Measurements from ENCODE around the gene SEPTIN11.
"Not testable (repeated sequence)": the region's sequence is repeated elsewhere in the genome, so short reads cannot be mapped to it uniquely, and the experiment has no call there.

Gene SEPTIN11

DNA sequence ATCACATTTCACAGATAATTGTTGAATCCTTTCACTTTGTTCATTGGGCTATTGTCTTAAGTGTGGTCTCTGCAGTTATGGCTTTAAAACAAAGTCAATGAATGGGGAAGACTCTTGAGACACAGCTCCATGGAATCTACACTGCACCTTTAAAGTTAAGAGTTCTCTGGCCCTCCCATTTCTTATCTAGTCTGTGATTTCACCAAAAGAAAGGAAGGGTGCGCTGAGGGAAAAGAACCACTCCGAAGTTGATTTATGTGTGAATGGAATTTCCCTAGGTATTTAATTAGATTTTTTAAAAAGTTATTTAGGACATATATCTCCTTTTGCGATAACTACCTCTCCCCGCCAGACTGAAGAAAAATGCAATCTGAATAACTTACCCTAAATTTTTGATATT is 2.5 kb downstream of the SEPTIN11 start:
- no peak for DNase-seq (ENCODE audit: low read depth in 2 of 2)

DNA sequence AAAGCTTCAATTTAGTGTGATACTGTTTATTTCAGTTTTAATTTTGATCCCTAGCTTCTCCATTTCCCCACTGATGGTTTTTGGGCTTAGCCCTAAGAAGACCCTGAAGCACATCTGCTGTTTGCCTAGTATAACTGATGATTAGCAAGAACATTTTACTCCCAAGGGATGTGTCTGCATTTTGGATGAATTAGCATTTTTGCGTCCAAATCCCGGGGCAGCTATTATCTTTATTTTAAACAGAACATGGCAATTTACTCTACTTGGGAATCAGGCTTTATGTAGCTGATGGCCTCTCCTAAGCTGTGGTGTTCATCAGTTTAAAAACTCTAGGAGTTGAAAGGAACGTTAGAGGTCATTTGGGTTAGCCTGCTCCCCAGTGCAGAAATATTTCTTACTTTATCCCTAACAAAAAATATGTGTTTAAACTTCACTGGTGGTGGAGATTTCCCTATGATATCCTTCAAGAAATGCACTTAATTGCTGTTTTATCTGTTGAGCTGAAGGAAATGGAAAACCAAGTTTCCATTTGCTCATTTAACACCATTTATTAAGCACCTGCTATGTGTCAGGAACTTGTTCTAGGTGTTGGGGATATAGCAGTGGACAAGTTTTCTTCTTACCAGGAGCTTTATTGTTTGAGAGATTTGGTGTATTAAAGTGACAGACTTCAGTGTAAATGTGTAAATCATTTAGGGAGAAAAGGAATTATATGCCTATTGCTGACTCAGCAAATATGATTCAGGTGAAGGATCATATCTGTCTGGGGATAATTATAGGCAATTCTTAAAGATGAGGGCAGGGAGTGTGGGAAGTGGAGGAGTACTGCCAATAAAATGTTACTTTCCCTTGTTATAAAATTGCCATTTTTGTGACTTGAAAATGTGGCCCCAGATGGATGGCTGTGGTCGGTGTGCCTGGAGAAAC is 3.4 kb downstream of the SEPTIN11 start:
- no peak for DNase-seq (ENCODE audit: low read depth in 2 of 2)

DNA sequence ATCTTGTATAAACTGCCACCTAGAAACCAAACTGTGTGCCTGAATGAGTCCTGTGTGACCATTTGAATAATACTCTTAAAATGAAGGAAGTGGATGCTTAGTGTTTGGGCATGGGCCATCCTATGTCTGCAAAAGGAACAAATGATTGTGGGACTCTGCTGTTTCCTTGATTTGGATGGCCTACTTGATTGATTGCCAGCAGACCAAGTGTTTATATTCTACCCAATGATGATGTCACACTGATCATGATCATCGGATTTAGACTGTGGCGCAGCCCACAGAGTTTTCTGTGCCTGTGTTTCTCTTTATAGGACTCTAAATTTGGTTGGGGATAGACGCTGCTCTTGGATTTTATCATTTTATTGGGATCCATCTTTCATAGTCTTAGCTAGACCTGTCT is 4.4 kb downstream of the SEPTIN11 start:
- no peak for DNase-seq (ENCODE audit: low read depth in 2 of 2)

DNA sequence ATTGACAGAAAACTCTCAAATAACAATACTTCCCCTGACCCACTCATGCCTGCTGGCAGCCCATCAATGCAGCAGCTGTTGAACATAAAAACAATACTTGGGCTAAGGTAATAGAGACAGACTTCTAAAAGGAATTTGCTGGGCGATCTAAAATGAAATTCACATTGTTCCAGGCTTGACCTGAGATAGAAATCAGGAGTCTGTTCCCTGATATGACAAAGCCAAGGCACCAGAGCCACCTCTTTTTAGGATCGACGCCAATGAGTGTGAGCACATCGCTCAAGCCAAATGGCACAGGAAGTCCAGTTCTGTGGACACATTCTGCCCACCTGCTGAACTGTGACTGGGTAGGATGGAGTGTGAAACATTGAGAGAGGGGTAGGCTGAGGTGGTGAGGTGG is 4.9 kb downstream of the SEPTIN11 start:
- DNase-seq (ENCODE audit: low read depth in 2 of 2): no peak

DNA sequence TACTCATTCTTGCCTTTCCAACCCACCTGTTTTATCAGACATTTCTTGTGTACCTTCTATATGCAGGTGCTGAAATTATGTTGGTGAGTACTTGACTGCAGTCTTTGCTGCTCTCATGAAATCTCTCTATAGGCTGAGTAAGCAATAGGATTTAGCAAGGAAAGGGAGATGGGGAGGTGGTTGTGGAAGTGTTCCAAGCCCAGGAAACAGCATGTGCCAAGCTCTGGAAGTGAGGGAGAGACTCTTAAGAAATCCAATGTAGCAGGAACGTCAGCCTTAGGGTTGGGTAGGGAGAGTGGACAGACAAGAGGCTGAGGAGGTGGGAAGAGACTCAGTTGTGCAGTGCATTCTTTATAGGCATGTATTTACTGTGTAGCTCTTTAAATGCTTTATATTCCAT is 5.6 kb downstream of the SEPTIN11 start:
- DNase-seq (ENCODE audit: low read depth in 2 of 2): no peak

DNA sequence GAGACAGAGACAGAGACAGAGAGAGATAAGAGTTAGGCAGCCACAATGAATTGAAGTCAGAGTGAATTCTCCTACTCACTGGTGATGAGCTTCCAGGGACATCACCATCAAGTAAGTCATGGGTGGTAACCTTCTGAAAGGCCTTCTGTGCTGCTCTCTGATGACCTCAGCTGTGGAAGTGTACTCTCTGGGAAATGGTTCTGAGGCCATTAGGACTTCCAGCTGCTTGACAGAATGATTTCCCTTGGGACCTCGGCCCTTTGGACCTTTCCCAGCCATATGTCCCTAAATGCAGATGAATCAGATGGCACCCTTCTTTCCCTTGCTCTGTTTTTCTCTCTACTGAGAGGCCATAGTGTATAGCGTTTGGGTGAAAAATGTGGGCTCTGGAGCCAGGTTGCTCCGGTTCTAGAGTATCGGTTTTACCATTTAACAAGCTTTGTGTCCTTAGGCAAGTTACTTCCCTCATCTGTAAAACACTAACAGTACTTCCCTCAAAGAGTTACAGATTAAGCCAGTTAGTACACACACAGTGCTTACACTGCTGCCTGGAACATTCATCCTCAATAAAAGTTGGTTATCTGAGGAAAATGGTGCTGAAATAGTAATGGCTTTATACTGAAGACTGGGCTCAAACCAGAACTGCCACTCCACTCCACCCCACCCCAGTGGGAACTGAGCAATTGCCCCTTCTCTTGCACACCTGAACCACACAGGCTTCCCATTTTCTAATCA is 7.6 kb downstream of the SEPTIN11 start:
- DNase-seq (ENCODE audit: low read depth in 2 of 2): no peak

DNA sequence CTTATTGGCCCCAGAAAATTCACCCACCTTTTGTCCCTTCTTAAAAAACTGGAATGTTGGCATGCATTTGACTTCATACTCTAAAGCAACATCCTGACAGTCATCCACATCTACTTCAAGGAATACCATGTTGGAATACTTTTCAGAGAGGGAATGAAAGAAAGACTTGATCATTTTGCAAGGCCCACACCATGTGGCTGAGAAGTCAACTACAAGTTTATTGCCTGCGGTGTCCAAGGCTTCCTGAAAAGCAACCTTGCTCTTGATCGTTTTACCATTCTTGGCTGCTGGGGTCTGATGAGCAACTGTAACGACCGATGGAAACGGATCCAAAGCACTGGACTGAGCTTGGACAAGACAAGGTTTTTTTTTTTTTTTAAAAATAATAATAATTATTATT is 9.3 kb downstream of the SEPTIN11 start:
- no peak for DNase-seq (ENCODE audit: low read depth in 2 of 2)

DNA sequence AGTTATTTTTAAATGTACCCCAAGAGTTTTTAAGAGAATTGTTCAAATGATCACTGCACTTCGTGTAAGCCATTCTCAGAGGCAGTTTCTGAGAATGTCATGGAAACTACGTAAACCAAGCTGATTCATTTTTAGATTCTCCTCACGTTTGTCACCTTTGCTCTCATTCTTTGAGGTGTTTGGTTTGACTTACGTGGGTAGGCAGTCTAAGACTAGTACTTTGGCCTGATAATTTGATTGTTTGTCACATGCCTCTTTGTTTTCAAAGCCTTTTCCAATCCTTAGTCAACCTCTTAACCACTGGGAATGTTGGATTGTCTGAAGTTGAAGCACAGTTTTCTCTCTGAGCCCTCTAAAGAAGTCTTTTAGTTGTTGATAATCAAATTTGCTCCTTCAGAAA is 10.5 kb downstream of the SEPTIN11 start:
- DNase-seq (ENCODE audit: low read depth in 2 of 2): no peak

DNA sequence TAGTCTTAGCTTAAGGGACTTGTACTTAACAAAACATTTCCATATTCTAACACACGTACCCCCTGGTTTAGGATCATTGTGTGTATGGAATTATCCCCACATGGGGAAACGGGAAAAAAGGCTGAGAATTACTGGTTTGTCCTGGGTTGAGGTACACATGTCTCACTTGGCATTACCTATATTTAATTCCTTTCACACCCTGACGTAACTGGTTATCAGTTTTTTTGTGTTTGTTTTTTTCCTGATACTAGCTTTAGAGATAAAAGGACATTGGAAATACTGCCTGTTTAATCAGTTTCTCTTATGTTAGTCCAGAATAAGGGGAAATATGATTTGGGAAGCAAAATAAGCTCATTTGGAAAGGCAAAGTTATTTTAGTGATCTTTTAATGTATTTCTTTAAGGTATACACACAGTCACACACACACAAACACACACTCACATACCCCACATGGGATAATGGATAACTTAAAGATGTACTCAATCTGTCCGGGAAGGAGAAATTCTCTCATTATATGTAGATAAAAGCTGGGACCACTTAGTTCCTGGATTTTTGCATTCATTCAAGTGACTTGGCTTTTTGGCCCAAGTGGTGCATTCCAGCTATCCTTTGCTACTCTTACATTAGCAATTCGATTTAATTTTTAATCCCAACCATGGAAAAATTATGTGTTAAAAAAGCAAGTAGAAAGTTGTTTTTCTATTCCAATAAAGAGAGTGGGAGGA is 13.0 kb downstream of the SEPTIN11 start:
- no peak for DNase-seq (ENCODE audit: low read depth in 2 of 2)

DNA sequence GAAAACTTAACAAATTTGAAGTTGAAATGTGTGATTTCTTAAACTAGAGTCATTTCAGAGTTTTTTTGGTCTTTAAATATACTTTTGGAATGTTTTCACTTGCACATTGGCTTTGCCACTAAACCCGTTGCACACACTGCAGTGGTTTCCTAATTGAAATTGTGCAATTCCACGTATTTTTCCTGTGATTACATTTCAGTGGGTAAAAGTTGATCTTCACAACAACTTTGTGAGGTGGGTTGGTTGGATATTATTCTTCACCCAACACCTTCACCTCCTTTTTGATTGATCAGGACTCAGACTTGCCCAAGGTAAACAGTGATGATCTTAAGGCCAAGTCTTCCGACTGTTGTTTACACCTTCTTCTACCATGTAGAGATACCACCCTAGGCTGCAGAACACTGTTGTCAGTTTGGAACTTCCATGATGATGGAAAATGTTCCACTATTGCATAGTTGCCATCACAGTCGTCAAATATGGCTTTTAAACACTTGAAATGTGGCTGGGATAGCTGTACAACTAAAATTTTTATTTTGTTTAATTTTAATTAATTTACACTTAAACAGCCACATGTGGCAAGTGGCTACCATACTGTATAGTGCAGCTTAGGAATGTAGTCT is 13.7 kb downstream of the SEPTIN11 start:
- no peak for DNase-seq (ENCODE audit: low read depth in 2 of 2)

DNA sequence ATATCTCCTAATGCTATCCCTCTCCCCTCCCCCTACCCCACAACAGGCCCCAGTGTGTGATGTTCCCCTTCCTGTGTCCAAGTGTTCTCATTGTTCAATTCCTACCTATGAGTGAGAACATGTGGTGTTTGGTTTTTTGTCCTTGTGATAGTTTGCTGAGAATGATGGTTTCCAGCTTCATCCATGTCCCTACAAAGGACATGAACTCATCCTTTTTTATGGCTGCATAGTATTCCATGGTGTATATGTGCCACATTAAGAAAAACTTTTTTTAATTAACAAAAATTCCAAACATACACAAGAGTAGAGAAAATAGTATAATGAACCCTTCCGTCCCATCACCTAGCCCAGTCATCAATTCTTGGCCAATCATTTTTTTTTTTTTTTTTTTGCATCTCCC is 14.4 kb downstream of the SEPTIN11 start:
- not testable (repeated sequence) for DNase-seq (ENCODE audit: low read depth in 2 of 2)

DNA sequence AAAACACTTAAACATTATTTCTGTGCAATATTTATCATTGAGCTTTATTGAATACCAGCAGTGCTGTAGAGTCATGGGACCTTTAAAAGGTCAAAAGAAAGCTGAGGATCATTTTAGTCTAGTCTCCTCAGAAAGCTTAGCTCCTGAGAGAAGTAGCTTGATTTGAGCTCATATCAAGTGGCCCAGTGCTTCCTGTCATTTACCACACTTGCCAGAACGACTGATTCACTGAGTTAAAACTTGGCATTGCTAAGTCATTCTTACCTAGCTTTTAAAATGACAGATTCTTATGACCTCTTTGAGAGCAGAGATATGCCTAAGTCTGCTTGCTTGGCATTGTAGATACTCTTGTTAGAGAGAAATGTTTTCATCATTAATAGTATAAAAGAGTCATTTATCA is 15.2 kb downstream of the SEPTIN11 start:
- DNase-seq (ENCODE audit: low read depth in 2 of 2): no peak

DNA sequence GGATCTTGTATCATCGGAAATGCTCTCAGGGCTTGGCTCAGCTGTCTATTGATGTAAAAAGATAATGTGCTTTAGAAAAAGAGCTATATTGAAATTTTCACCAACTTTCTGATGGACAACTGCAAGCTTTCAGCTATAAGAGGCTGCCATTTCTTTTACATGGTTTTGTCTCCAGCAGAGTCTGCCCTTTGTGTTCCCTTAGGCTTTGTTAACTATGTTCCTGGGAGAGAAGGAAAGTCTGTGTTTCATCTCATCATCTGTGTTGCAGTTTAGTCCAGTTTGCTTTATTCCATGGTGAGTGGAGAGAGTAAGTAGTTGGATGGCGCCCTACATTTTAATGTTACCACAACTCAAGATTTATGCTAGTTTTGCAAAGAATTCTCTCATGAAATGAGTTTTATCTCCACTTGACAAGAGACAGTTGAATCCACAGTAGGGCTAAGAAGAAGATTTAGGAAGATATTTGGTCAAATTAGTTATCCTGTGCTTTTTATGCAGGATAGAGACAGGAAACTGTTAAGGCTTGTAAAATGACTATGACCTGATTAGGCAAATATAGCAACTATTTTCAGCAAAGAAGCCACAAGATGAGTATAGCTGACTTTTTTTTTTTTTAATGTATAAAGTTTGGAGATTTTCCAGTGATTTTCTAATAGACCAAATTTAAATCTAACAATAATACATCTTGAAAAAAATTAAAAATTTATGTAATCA is 16.5 kb downstream of the SEPTIN11 start:
- no peak for DNase-seq (ENCODE audit: low read depth in 2 of 2)

DNA sequence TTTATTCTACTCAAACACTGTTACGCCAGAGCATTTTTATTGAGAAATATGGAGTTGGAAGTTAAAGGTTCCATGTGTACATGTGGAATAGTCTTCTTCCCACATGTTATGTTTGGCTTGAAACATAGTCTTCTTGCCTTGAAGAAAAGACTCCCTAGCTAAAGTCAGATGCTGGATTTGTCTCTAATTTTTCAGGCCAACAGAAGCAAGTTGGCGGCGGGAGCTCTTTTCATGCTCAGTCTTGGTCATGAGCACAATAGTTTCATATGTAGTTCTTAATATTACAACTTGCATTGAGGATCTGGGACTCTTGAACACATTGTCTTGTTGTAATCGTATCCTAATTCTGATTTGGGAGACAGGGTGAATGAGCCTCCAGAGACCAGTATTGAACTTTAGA is 19.4 kb downstream of the SEPTIN11 start:
- DNase-seq (ENCODE audit: low read depth in 2 of 2): no peak

DNA sequence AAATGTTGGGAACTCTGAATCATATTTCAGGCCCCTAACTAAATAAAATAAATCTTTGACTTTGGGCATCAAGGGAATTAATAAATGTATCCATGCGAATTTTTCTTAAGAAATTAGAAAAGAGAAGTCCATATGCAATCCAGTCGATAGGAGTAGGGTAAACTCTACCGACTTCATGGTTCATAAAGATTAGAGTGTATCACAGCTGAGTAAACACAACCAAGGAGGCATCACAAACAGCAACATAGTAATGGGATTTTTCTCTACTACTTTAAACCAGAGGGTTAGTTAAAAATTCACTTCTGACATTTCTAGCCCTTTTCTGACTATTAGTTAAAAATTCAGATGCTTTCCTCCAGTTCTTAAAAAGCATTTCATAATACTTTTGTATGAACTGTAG is 19.9 kb downstream of the SEPTIN11 start:
- no peak for DNase-seq (ENCODE audit: low read depth in 2 of 2)

DNA sequence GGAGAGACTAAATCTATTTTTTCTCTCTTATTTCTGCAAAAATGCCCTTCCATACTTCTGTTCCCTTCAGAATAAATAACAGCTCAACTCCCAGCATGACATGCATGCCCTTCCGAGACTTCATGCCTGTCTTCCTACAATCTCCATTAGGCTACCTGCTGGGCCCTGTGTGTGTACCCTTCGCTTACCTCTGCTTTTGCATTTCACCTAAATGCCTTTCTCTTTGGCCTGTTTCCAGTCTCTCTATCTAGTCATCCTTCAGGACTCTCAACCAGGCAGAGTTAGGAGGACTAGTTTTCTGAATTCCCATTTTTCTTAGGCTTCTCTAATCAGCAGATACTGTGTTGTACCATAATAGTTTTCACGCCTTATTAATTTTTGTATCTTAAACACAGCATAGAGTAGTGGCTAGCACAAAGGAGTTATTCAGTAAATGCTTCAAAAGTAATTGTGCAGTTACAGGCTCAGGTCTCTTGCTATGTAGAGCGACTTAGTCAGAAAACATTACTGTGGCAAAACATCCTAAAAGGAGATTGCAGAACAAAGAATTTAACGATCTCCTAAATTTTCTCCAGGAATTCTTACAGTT is 20.5 kb downstream of the SEPTIN11 start:
- DNase-seq (ENCODE audit: low read depth in 2 of 2): no peak

DNA sequence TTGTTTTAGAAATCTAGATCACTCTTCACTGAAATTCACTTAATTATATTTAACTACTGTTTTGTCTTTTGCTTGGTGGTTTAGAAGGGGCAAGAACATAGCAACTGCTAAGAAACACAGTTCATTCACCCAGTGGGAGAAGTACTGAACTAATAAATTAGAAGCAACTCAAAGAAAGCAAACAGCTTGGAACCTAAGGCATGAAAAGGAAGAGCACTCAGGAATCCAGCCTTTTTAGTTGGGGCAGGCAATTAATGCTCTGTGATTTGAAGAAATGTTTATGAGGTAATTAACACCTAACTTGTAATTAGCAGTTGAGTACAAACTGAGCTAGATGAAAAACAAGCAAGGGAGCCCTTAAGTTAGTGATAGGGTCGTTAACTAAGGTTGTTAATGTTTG is 22.8 kb downstream of the SEPTIN11 start:
- no peak for DNase-seq (ENCODE audit: low read depth in 2 of 2)

DNA sequence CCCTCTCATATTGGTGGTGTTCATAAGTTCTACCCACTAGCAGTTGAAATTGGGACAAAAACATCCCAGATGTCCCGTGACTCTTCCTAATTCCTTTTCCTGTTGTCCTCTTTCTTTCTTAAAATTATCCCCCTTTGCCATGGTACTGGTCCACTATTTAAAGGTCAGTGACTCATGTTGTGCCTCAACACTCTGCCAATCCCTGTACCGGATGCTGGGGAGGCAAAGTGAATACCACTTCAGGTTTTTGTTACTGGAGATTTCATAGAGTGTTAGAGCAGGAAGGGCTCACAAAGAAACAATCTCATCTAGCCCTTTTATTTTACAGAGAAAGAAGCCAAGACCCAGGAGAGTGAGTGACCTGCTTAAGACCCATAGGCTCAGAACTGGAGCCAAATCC is 24.6 kb downstream of the SEPTIN11 start:
- no peak for DNase-seq (ENCODE audit: low read depth in 2 of 2)

DNA sequence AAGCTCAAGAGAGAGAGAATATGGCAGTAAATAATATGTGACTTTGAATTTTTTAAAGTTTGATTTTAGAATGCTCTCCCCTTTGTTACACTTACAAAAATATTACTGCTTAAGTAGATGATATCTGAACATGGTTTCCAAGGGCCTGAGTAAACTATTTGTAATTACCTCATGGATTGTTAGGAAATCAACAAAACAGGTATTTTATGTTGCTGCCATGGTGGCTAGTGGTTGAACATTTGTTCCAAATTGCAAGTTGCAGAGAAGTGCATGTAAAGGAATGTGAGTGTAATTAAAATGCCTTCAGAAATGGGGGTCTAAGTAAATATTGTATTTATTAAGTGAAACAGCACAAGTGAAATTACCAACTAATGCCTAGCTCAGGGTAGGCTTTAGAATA is 27.6 kb downstream of the SEPTIN11 start:
- DNase-seq (ENCODE audit: low read depth in 2 of 2): no peak

DNA sequence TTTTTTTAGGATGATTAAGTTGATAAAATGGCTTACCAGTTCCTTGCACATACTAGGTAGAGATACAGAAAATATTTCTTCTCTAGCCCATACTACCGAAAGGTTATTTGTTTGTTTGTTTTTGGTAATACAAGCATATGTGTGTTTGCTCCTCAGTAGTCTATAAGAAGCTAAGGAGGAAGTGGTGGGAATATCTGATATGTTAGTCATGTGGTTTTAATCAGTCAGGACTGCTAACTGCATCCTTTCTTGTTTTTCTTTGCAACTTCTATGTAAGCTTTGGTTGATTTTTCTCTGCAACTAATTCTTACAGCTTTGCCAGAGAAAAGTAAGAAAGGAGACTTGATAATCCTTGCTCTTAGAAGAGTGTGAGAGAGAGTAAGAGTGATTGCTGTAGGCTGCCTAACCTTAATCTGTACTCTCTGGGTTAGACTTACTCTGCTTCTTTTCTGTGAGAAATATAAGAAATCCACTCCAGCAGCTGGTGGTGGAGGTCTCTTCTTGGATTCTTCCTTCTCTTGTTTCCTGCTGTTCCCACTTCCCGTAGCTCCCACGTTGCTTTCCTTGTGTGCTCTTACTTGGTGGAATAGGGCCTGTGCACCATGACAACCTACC is 28.3 kb downstream of the SEPTIN11 start:
- no peak for DNase-seq (ENCODE audit: low read depth in 2 of 2)

DNA sequence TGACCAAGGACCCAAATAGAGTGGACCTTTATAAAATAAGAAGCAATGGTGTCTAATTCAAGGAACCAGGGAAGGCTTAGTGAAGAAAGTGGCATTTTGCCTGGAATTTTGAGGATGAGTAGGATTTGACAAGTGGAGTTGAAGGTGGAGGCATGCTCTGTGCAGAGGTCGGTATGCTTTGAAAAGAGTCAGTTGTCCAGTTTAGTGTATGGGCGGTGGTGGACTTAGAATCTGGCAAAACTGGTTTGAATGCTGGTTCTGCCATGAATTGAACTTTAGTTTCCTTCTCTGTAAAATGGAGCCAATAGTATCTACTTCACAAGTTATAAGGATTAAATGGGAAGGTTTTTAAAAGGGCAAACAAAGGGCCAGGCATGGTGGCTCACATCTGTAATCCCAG is 29.7 kb downstream of the SEPTIN11 start:
- no peak for DNase-seq (ENCODE audit: low read depth in 2 of 2)

Data from stimulated activated CD4-positive, alpha-beta T cell treated with anti-CD3 and anti-CD28 coated beads, Interleukin-1b, Interleukin-23, amount 100 ng/mL, for 1 hour (primary cell).